Stimulated activated CD4-positive, alpha-beta T cell treated with anti-CD3 and anti-CD28 coated beads, Interleukin-4, amount 100 ng/mL, for 24 hours (primary cell): ENCODE results near the gene LARGE2.

ENCODE experiments used
- DNase-seq: peaks from one replicate; pipeline ENCODE4 v3.0.0-alpha.2; 2020

LARGE2 gene

GRCh38 chr11:45930951-45931570, 8.6 kb downstream of the LARGE2 start:
- DNase-seq, result no peak

- no peak for DNase-seq
Observed at GRCh38 chr11:45931739-45932138, 9.3 kb downstream of the LARGE2 start.

- no peak for DNase-seq
Observed at GRCh38 chr11:45932217-45932616, 9.8 kb downstream of the LARGE2 start.

- no peak for DNase-seq
Observed at GRCh38 chr11:45933131-45933831, 10.8 kb downstream of the LARGE2 start.

GRCh38 chr11:45933846-45934579, 11.6 kb downstream of the LARGE2 start:
- no peak for DNase-seq

GRCh38 chr11:45934580-45935318, 12.3 kb downstream of the LARGE2 start:
- DNase-seq, result no peak

GRCh38 chr11:45935349-45936064, 13.1 kb downstream of the LARGE2 start:
- DNase-seq, result no peak

GRCh38 chr11:45936511-45937054, 14.1 kb downstream of the LARGE2 start:
- DNase-seq, result no peak

GRCh38 chr11:45937916-45938315, 15.5 kb downstream of the LARGE2 start:
- DNase-seq, result no peak

GRCh38 chr11:45939836-45940235, 17.4 kb downstream of the LARGE2 start:
- DNase-seq, result no peak

- no peak for DNase-seq
Observed at GRCh38 chr11:45941285-45941684, 18.8 kb downstream of the LARGE2 start.

GRCh38 chr11:45942381-45942780, 19.9 kb downstream of the LARGE2 start:
- no peak for DNase-seq

- DNase-seq, result no peak
Observed at GRCh38 chr11:45945397-45945999, 23.0 kb downstream of the LARGE2 start.

GRCh38 chr11:45947885-45948284, 25.4 kb downstream of the LARGE2 start:
- no peak for DNase-seq

GRCh38 chr11:45948356-45948755, 25.9 kb downstream of the LARGE2 start:
- no peak for DNase-seq

- no peak for DNase-seq
Observed at GRCh38 chr11:45949992-45950407, 27.5 kb downstream of the LARGE2 start.

GRCh38 chr11:45959851-45960250, 37.4 kb downstream of the LARGE2 start:
- DNase-seq, result no peak

GRCh38 chr11:45960387-45961095, 38.1 kb downstream of the LARGE2 start:
- DNase-seq, result no peak

- no peak for DNase-seq
Observed at GRCh38 chr11:45961751-45962240, 39.3 kb downstream of the LARGE2 start.

- DNase-seq, result peak; percentile 69
Observed at GRCh38 chr11:45964911-45965389, 42.5 kb downstream of the LARGE2 start.

- DNase-seq, result no peak
Observed at GRCh38 chr11:45967506-45967905, 45.0 kb downstream of the LARGE2 start.
